ENCODE data around the gene PANX2.
"Not testable (repeated sequence)": the region's sequence is repeated elsewhere in the genome, so short reads cannot be mapped to it uniquely, and the experiment has no call there.

PANX2 gene

GRCh38 chr22:50170453-50171318, at the start of gene PANX2:
Gene PANX2, plus strand, starts transcription at chr22:50170731. Its CDS starts 0 bp downstream, at chr22:50170731.
- peak within 1 kb of the TSS; percentile 79 to 84 for H3K4me3 Mint-ChIP-seq
- DNase-seq (no peak), ATAC-seq (peak; percentile 33)
- H3K9me3 Mint-ChIP-seq: no peaks in the 10 kb centered on the region
- peak within 1 kb of the TSS; percentile 75 to 88 for H3K27ac Mint-ChIP-seq
- H3K4me1 Mint-ChIP-seq: peaks cover 18% of the 10 kb centered on the region
- peaks cover 62% of the 10 kb centered on the region for H3K27me3 Mint-ChIP-seq

GRCh38 chr22:50121202-50121740, 49.3 kb upstream of the PANX2 start:
- ATAC-seq (no peak), DNase-seq (no peak)
- no peak overlapping the region for H3K4me3 Mint-ChIP-seq
- H3K27me3 Mint-ChIP-seq: peaks cover 27% of the 10 kb centered on the region
- peaks cover 13 to 16% of the 10 kb centered on the region in 2 donors for H3K9me3 Mint-ChIP-seq
- H3K27ac Mint-ChIP-seq: no peak overlapping the region
- H3K4me1 Mint-ChIP-seq: no peaks in the 10 kb centered on the region

- DNase-seq (no peak), ATAC-seq (no peak)
- Mint-ChIP-seq H3K9me3 (peaks cover 13 to 16% of the 10 kb centered on the region in 2 donors), H3K4me3 (no peak overlapping the region), H3K27ac (no peak overlapping the region), H3K4me1 (no peaks in the 10 kb centered on the region), H3K27me3 (peaks cover 24% of the 10 kb centered on the region)
Measured at GRCh38 chr22:50123119-50123518, 47.4 kb upstream of the PANX2 start.

GRCh38 chr22:50125029-50125428, 45.5 kb upstream of the PANX2 start:
- DNase-seq: no peak
- ATAC-seq: no peak
- Mint-ChIP-seq H3K27ac (peak overlapping the region; percentile 68 to 84), H3K4me1 (peaks cover 13% of the 10 kb centered on the region), H3K27me3 (peaks cover 21% of the 10 kb centered on the region), H3K4me3 (no peak overlapping the region), H3K9me3 (peaks cover 13 to 16% of the 10 kb centered on the region in 2 donors)

- Mint-ChIP-seq H3K4me3 (peak overlapping the region in 1 of 2 donors; percentile 30), H3K27ac (peak overlapping the region; percentile 52 to 87), H3K27me3 (peaks cover 37% of the 10 kb centered on the region), H3K4me1 (peaks cover 13% of the 10 kb centered on the region), H3K9me3 (peaks cover 3 to 8% of the 10 kb centered on the region in 2 donors)
- ATAC-seq (no peak), DNase-seq (no peak)
Measured at GRCh38 chr22:50129121-50129736, 41.3 kb upstream of the PANX2 start.

GRCh38 chr22:50131894-50132293, 38.6 kb upstream of the PANX2 start:
- DNase-seq (no peak), ATAC-seq (no peak)
- Mint-ChIP-seq H3K27ac (no peak overlapping the region), H3K9me3 (no peaks in the 10 kb centered on the region), H3K27me3 (peaks cover 41% of the 10 kb centered on the region), H3K4me1 (peaks cover 13% of the 10 kb centered on the region), H3K4me3 (no peak overlapping the region)

GRCh38 chr22:50134481-50134880, 36.0 kb upstream of the PANX2 start:
- H3K4me3 Mint-ChIP-seq: no peak overlapping the region
- H3K9me3 Mint-ChIP-seq: no peaks in the 10 kb centered on the region
- DNase-seq (no peak), ATAC-seq (no peak)
- peak overlapping the region in 1 of 2 donors; percentile 79 for H3K27ac Mint-ChIP-seq
- peaks cover 6% of the 10 kb centered on the region for H3K4me1 Mint-ChIP-seq
- peaks cover 48% of the 10 kb centered on the region for H3K27me3 Mint-ChIP-seq

GRCh38 chr22:50136581-50137015, 33.9 kb upstream of the PANX2 start:
- DNase-seq: no peak
- Mint-ChIP-seq H3K27ac (peak overlapping the region in 1 of 2 donors; percentile 49), H3K4me3 (no peak overlapping the region), H3K9me3 (no peaks in the 10 kb centered on the region), H3K4me1 (peaks cover 6% of the 10 kb centered on the region), H3K27me3 (peaks cover 43% of the 10 kb centered on the region)
- ATAC-seq: no peak

GRCh38 chr22:50137277-50137676, 33.3 kb upstream of the PANX2 start:
- not testable (repeated sequence) for H3K4me3 Mint-ChIP-seq, H3K4me1 Mint-ChIP-seq, ATAC-seq, H3K9me3 Mint-ChIP-seq, H3K27ac Mint-ChIP-seq, DNase-seq
- peaks cover 45% of the 10 kb centered on the region for H3K27me3 Mint-ChIP-seq

- H3K27ac Mint-ChIP-seq: no peak overlapping the region
- peaks cover 6% of the 10 kb centered on the region for H3K4me1 Mint-ChIP-seq
- ATAC-seq (no peak), DNase-seq (no peak)
- no peaks in the 10 kb centered on the region for H3K9me3 Mint-ChIP-seq
- H3K4me3 Mint-ChIP-seq: no peak overlapping the region
- peaks cover 48% of the 10 kb centered on the region for H3K27me3 Mint-ChIP-seq
Measured at GRCh38 chr22:50138041-50138440, 32.5 kb upstream of the PANX2 start.

- no peak overlapping the region for H3K4me3 Mint-ChIP-seq
- peaks cover 50% of the 10 kb centered on the region for H3K27me3 Mint-ChIP-seq
- DNase-seq: no peak
- no peak overlapping the region for H3K27ac Mint-ChIP-seq
- no peaks in the 10 kb centered on the region for H3K9me3 Mint-ChIP-seq
- H3K4me1 Mint-ChIP-seq: peaks cover 6% of the 10 kb centered on the region
- no peak for ATAC-seq
Measured at GRCh38 chr22:50138988-50139387, 31.5 kb upstream of the PANX2 start.

GRCh38 chr22:50139843-50140415, 30.6 kb upstream of the PANX2 start:
- Mint-ChIP-seq H3K27ac (no peak overlapping the region), H3K4me1 (peaks cover 6% of the 10 kb centered on the region), H3K9me3 (no peaks in the 10 kb centered on the region), H3K4me3 (no peak overlapping the region), H3K27me3 (peaks cover 50% of the 10 kb centered on the region)
- DNase-seq (no peak), ATAC-seq (no peak)

- no peak for DNase-seq
- Mint-ChIP-seq H3K9me3 (no peaks in the 10 kb centered on the region), H3K4me3 (no peak overlapping the region), H3K27ac (peak overlapping the region in 1 of 2 donors; percentile 49), H3K4me1 (peaks cover 6% of the 10 kb centered on the region), H3K27me3 (peaks cover 50% of the 10 kb centered on the region)
- no peak for ATAC-seq
Measured at GRCh38 chr22:50140615-50141014, 29.9 kb upstream of the PANX2 start.

GRCh38 chr22:50141462-50141861, 29.1 kb upstream of the PANX2 start:
- Mint-ChIP-seq H3K9me3 (no peaks in the 10 kb centered on the region), H3K27me3 (peaks cover 45% of the 10 kb centered on the region), H3K4me1 (peaks cover 6% of the 10 kb centered on the region), H3K27ac (no peak overlapping the region), H3K4me3 (no peak overlapping the region)
- ATAC-seq (no peak), DNase-seq (no peak)

- DNase-seq (no peak), ATAC-seq (no peak)
- H3K4me1 Mint-ChIP-seq: peaks cover 6% of the 10 kb centered on the region
- H3K4me3 Mint-ChIP-seq: no peak overlapping the region
- no peak overlapping the region for H3K27ac Mint-ChIP-seq
- no peaks in the 10 kb centered on the region for H3K9me3 Mint-ChIP-seq
- H3K27me3 Mint-ChIP-seq: peaks cover 40% of the 10 kb centered on the region
Measured at GRCh38 chr22:50141891-50142363, 28.6 kb upstream of the PANX2 start.
